ENCODE data around the gene CANT1. TPM values are rescaled to one million over a fixed set of nuclear protein-coding genes. Genes with fewer than 3 reads are reported as not detected.
"Not testable (repeated sequence)": the region's sequence is repeated elsewhere in the genome, so short reads cannot be mapped to it uniquely, and the experiment has no call there.

The CANT1 gene
- polyA plus RNA-seq, 3 donors: 38.7 to 45.1 (median 39.2) TPM

- no peak for DNase-seq (ENCODE audit: low read depth in 3 of 3, low spot score in 2 of 3)
Observed at GRCh38 chr17:79043931-79044320, 34.4 kb upstream of the CANT1 start.

- DNase-seq (ENCODE audit: low read depth in 3 of 3, low spot score in 2 of 3): no peak
Observed at GRCh38 chr17:79043191-79043930, 33.8 kb upstream of the CANT1 start.

GRCh38 chr17:79042421-79043190 is 33.0 kb upstream of the CANT1 start:
- DNase-seq (ENCODE audit: low read depth in 3 of 3, low spot score in 2 of 3): no peak

- DNase-seq (ENCODE audit: low read depth in 3 of 3, low spot score in 2 of 3): no peak
Observed at GRCh38 chr17:79041723-79042420, 32.3 kb upstream of the CANT1 start.

GRCh38 chr17:79041041-79041570 is 31.5 kb upstream of the CANT1 start:
- no peak for DNase-seq (ENCODE audit: low read depth in 3 of 3, low spot score in 2 of 3)

- DNase-seq (ENCODE audit: low read depth in 3 of 3, low spot score in 2 of 3): no peak
Observed at GRCh38 chr17:79039886-79040285, 30.3 kb upstream of the CANT1 start.

- no peak for DNase-seq (ENCODE audit: low read depth in 3 of 3, low spot score in 2 of 3)
Observed at GRCh38 chr17:79039171-79039570, 29.6 kb upstream of the CANT1 start.

- no peak for DNase-seq (ENCODE audit: low read depth in 3 of 3, low spot score in 2 of 3)
Observed at GRCh38 chr17:79038545-79039135, 29.1 kb upstream of the CANT1 start.

GRCh38 chr17:79036596-79036995 is 27.0 kb upstream of the CANT1 start:
- DNase-seq (ENCODE audit: low read depth in 3 of 3, low spot score in 2 of 3): no peak

- DNase-seq (ENCODE audit: low read depth in 3 of 3, low spot score in 2 of 3): no peak
Observed at GRCh38 chr17:79036181-79036580, 26.6 kb upstream of the CANT1 start.

- DNase-seq (ENCODE audit: low read depth in 3 of 3, low spot score in 2 of 3): no peak
Observed at GRCh38 chr17:79035686-79036085, 26.1 kb upstream of the CANT1 start.

- DNase-seq (ENCODE audit: low read depth in 3 of 3, low spot score in 2 of 3): no peak
Observed at GRCh38 chr17:79034931-79035485, 25.4 kb upstream of the CANT1 start.

- no peak for DNase-seq (ENCODE audit: low read depth in 3 of 3, low spot score in 2 of 3)
Observed at GRCh38 chr17:79033741-79034501, 24.4 kb upstream of the CANT1 start.

- no peak for DNase-seq (ENCODE audit: low read depth in 3 of 3, low spot score in 2 of 3)
Observed at GRCh38 chr17:79033046-79033616, 23.6 kb upstream of the CANT1 start.

- no peak for DNase-seq (ENCODE audit: low read depth in 3 of 3, low spot score in 2 of 3)
Observed at GRCh38 chr17:79031996-79032875, 22.7 kb upstream of the CANT1 start.

- not testable (repeated sequence) for DNase-seq (ENCODE audit: low read depth in 3 of 3, low spot score in 2 of 3)
Observed at GRCh38 chr17:79030636-79031035, 21.1 kb upstream of the CANT1 start.

- DNase-seq (ENCODE audit: low read depth in 3 of 3, low spot score in 2 of 3): no peak
Observed at GRCh38 chr17:79029327-79030009, 19.9 kb upstream of the CANT1 start.
